Activated CD4-positive, alpha-beta memory T cell treated with anti-CD3 and anti-CD28 coated beads for 36 hours (primary cell): ENCODE measurements around the gene SLC15A3. TPM values are rescaled to one million over a fixed set of nuclear protein-coding genes. Genes with fewer than 3 reads are reported as not detected.
A peak's percentile ranks its signal among the peaks of the same experiment; 100 is the strongest.
"Not testable (repeated sequence)": the region's sequence is repeated elsewhere in the genome, so short reads cannot be mapped to it uniquely, and the experiment has no call there.

Source experiments
- CTCF ChIA-PET: fragments of 350-600 bp; sonication (Branson Sonifier 250); formaldehyde crosslinking; loops from one replicate; lab custom pipeline; 2021; ENCODE audit warnings: antibody characterized with exemption, inconsistent platforms; lab: Charles Lee
- POLR2A ChIA-PET: fragments of 350-600 bp; sonication (Branson Sonifier 250); formaldehyde crosslinking; loops from one replicate; lab custom pipeline; 2021; ENCODE audit warnings: antibody characterized with exemption; lab: Charles Lee
- DNase-seq: peaks from one replicate; pipeline ENCODE4 v3.0.0-alpha.2; 2020
- H3K27ac Mint-ChIP-seq: one replicate; pipeline ENCODE4 v1.8.0; 2021; ENCODE audit warnings: mixed read lengths
- H3K27me3 Mint-ChIP-seq: one replicate; pipeline ENCODE4 v1.8.0; 2021; ENCODE audit warnings: mixed read lengths
- H3K36me3 Mint-ChIP-seq: one replicate; pipeline ENCODE4 v1.8.0; 2021; ENCODE audit warnings: mixed read lengths
- H3K4me1 Mint-ChIP-seq: one replicate; pipeline ENCODE4 v1.8.0; 2021; ENCODE audit warnings: low read depth, mixed read lengths
- H3K4me3 Mint-ChIP-seq: one replicate; pipeline ENCODE4 v1.8.0; 2021; ENCODE audit warnings: mild to moderate bottlenecking, mixed read lengths
- H3K9me3 Mint-ChIP-seq: one replicate; pipeline ENCODE4 v1.8.0; 2021; ENCODE audit warnings: mixed read lengths
- intact Hi-C: fragments of 100-400 bp; cut with micrococcal nuclease; formaldehyde crosslinking; loops from one replicate; pipeline ENCODE4 v1.15.1; 2023
- total RNA-seq, 2 experiments: library from RNA; stranded (reverse); gene quantifications; one replicate each; pipeline ENCODE4 v1.2.3, GENCODE V29; 2021

SLC15A3 gene
- total RNA-seq, 2 experiments from 2014 or later: 1.3 to 1.8 TPM

GRCh38 chr11:60912223-60912850, 39.6 kb downstream of the SLC15A3 start:
- Mint-ChIP-seq H3K9me3 (no peaks in the 10 kb centered on the region), H3K4me1 (peaks cover 43% of the 10 kb centered on the region), H3K36me3 (peaks cover 13% of the 10 kb centered on the region), H3K27ac (peak overlapping the region; percentile 59), H3K27me3 (no peaks in the 10 kb centered on the region), H3K4me3 (peak overlapping the region; percentile 3)
- CTCF ChIA-PET: interaction anchor here (0.6 to 7.4 kb wide), 4 partner anchors 10 to 710 kb away, joined by 3 to 86 read pairs (median 3); partner anchors contain the start of gene PRPF19
- intact Hi-C loops: loop anchor here (10.0 kb wide), 1 partner anchor 422 kb away; the partner anchor contains the start of genes DDB1 and TKFC
- POLR2A ChIA-PET: interaction anchor here (0.6 kb wide), 1 partner anchor 73 kb away, joined by 3 read pairs; no protein-coding TSS in a partner anchor
- DNase-seq: peak; percentile 32

DNA sequence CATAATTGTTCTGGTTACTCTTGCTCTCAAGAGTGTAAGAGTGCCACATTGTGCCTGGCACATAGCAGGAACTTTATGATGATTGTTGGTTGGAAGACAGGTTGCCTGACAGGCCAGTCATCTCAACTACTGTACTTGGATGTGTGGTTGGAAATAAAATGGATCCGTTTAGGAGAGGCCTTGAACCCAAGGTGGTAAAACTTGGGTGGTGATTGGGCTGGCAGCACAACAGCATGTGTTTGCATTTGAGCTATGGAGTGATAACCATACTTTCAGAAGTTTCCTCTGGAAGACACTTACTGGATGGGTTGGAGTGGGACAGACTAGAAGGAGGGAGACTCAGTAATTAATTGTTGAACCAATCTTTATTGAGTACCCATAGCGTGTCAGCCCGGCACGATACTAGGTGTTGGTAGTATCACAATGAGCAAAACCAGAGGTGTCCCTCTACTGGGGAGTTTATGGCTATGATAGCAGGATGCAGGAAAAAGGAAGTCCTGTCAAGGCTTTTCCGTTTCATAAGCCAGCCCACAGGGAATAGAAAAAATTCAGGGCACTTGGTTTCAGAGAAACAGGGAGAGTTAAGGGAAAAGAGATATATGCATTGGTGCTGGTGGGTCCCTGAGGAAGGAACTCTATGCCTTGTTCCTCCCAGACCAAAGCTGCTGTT, 41.1 kb downstream of the SLC15A3 start:
- Mint-ChIP-seq H3K27me3 (no peaks in the 10 kb centered on the region), H3K4me3 (no peak overlapping the region), H3K36me3 (peaks cover 4% of the 10 kb centered on the region), H3K4me1 (peaks cover 37% of the 10 kb centered on the region), H3K27ac (peak overlapping the region; percentile 44), H3K9me3 (no peaks in the 10 kb centered on the region)
- intact Hi-C loops: loop anchor here (10.0 kb wide), 1 partner anchor 424 kb away; the partner anchor contains the start of genes DDB1 and TKFC
- DNase-seq: no peak
- ChIA-PET POLR2A (no interaction called here), CTCF (interaction anchor here (7.4 kb wide), 1 partner anchor 8 kb away, joined by 86 read pairs; the partner anchor contains the start of gene PRPF19)

- CTCF ChIA-PET: no interaction called here
- H3K4me1 Mint-ChIP-seq: peaks cover 35% of the 10 kb centered on the region
- peak overlapping the region; percentile 44 for H3K27ac Mint-ChIP-seq
- no peaks in the 10 kb centered on the region for H3K27me3 Mint-ChIP-seq
- peaks cover 2% of the 10 kb centered on the region for H3K36me3 Mint-ChIP-seq
- H3K4me3 Mint-ChIP-seq: no peak overlapping the region
- POLR2A ChIA-PET: no interaction called here
- no peak for DNase-seq
- H3K9me3 Mint-ChIP-seq: no peaks in the 10 kb centered on the region
- intact Hi-C loops: loop anchor here (10.0 kb wide), 1 partner anchor 425 kb away; the partner anchor contains the start of genes DDB1 and TKFC
These were observed 41.7 kb downstream of the SLC15A3 start for GRCh38 chr11:60910281-60910687.

DNA sequence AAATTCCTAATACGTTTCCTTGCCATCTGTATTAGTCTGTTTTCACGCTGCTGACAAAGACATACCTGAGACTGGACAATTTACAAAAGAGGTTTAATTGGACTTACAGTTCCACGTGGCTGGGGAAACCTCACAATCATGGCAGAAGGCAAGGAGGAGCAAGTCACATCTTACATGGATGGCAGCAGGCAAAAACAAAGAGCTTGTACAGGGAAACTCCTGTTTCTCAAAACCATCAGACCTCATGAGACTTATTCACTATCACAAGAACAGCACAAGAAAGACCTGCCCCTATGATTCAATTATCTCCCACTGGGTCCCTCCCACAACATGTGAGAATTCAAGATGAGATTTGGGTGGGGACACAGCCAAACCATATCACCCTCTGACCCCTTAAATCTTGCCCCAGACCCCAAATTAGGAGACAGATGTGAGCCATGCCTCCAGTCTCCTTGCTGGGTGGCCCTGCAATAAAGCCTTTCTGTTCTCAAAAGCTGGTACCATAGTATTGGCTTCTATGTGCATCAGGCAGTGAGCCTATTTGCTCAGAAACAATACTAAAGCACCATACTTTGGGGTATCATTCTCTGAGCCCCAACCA, 42.2 kb downstream of the SLC15A3 start:
- H3K27ac Mint-ChIP-seq, H3K36me3 Mint-ChIP-seq, POLR2A ChIA-PET, DNase-seq, H3K27me3 Mint-ChIP-seq, H3K4me3 Mint-ChIP-seq, H3K9me3 Mint-ChIP-seq: not testable (repeated sequence)
- intact Hi-C loops: loop anchor here (5.0 to 10.0 kb wide), 2 partner anchors 425 to 523 kb away; partner anchors contain the start of genes DDB1, SDHAF2 and TKFC
- CTCF ChIA-PET: interaction anchor here (1.1 kb wide), 1 partner anchor 60 kb away, joined by 3 read pairs; no protein-coding TSS in a partner anchor
- H3K4me1 Mint-ChIP-seq: peaks cover 39% of the 10 kb centered on the region

- intact Hi-C loops: loop anchor here (5.0 kb wide), 1 partner anchor 523 kb away; the partner anchor contains the start of gene SDHAF2
- ChIA-PET CTCF (interaction anchor here (1.1 kb wide), 1 partner anchor 61 kb away, joined by 3 read pairs; no protein-coding TSS in a partner anchor), POLR2A (no interaction called here)
- H3K27ac Mint-ChIP-seq: no peak overlapping the region
- DNase-seq: no peak
- peaks cover 48% of the 10 kb centered on the region for H3K4me1 Mint-ChIP-seq
- H3K36me3 Mint-ChIP-seq: peaks cover 8% of the 10 kb centered on the region
- no peaks in the 10 kb centered on the region for H3K27me3 Mint-ChIP-seq
- no peaks in the 10 kb centered on the region for H3K9me3 Mint-ChIP-seq
- H3K4me3 Mint-ChIP-seq: no peak overlapping the region
These were observed 43.2 kb downstream of the SLC15A3 start for GRCh38 chr11:60908803-60909202.

- intact Hi-C loops: loop anchor here (1.0 to 5.0 kb wide), 4 partner anchors 8 to 526 kb away; partner anchors contain the start of genes SDHAF2, TMEM109 and VPS37C
- CTCF ChIA-PET: interaction anchor here (1.0 to 11.1 kb wide), 4 partner anchors 8 to 223 kb away, joined by 3 to 117 read pairs (median 46); partner anchors contain the start of gene TMEM109
- POLR2A ChIA-PET: interaction anchor here (1.1 to 3.5 kb wide), 6 partner anchors 9 to 185 kb away, joined by 3 to 26 read pairs (median 3); partner anchors contain the start of gene TMEM109
These were observed 45.6 kb downstream of the SLC15A3 start, which contains the start of gene PRPF19 for GRCh38 chr11:60906132-60906972. TSS of gene PRPF19 (minus strand) at chr11:60906585. CDS start at chr11:60906382, 203 bp downstream.

GRCh38 chr11:60905551-60906113, 46.3 kb downstream of the SLC15A3 start:
- Mint-ChIP-seq H3K36me3 (peaks cover 24% of the 10 kb centered on the region), H3K27ac (peak overlapping the region; percentile 94), H3K9me3 (no peaks in the 10 kb centered on the region), H3K4me1 (peaks cover 32% of the 10 kb centered on the region), H3K4me3 (peak overlapping the region; percentile 90), H3K27me3 (no peaks in the 10 kb centered on the region)
- ChIA-PET POLR2A (interaction anchor here (0.9 to 3.5 kb wide), 6 partner anchors 9 to 186 kb away, joined by 3 to 26 read pairs (median 4); partner anchors contain the start of genes CCDC86 and TMEM109), CTCF (interaction anchor here (1.0 to 11.1 kb wide), 5 partner anchors 9 to 282 kb away, joined by 3 to 117 read pairs (median 6); partner anchors contain the start of gene TMEM109)
- DNase-seq: peak; percentile 31
- intact Hi-C loops: loop anchor here (1.0 to 5.0 kb wide), 4 partner anchors 9 to 527 kb away; partner anchors contain the start of genes SDHAF2, TMEM109 and VPS37C

More at GRCh38 chr11:60906132-60906972, 45.6 kb downstream of the SLC15A3 start, which contains the start of gene PRPF19:
- H3K9me3 Mint-ChIP-seq: no peaks in the 10 kb centered on the region
- H3K27ac Mint-ChIP-seq: peak within 1 kb of the TSS; percentile 94
- DNase-seq: peak; percentile 100
- no peaks in the 10 kb centered on the region for H3K27me3 Mint-ChIP-seq
- H3K36me3 Mint-ChIP-seq: peaks cover 18% of the 10 kb centered on the region
- H3K4me1 Mint-ChIP-seq: peaks cover 36% of the 10 kb centered on the region
- H3K4me3 Mint-ChIP-seq: peak within 1 kb of the TSS; percentile 90

DNA sequence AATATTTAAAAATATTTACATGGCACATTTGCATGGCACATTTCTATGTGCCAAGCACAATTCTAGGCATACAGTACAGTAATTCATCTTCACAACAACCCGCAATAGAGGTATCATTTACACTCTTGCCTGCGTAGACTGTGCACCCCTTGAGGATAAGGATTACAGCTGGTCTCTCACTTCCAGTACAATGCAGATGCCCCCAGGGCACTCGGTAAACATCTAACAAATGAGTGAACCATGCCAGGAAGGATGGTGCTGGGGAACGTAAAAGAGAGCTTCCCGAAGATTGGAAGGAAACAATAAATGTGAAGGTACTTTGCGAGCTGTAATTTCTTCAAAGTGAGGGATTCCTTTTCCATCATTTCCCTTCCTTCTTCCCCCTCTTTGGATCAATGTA, 46.9 kb downstream of the SLC15A3 start:
- peaks cover 30% of the 10 kb centered on the region for H3K4me1 Mint-ChIP-seq
- no peak for DNase-seq
- peaks cover 29% of the 10 kb centered on the region for H3K36me3 Mint-ChIP-seq
- no peaks in the 10 kb centered on the region for H3K9me3 Mint-ChIP-seq
- intact Hi-C loops: loop anchor here (5.0 kb wide), 1 partner anchor 527 kb away; the partner anchor contains the start of gene SDHAF2
- peak overlapping the region; percentile 90 for H3K4me3 Mint-ChIP-seq
- no peaks in the 10 kb centered on the region for H3K27me3 Mint-ChIP-seq
- peak overlapping the region; percentile 94 for H3K27ac Mint-ChIP-seq
- CTCF ChIA-PET: interaction anchor here (1.0 to 11.1 kb wide), 5 partner anchors 9 to 283 kb away, joined by 3 to 117 read pairs (median 6); partner anchors contain the start of gene TMEM109
- POLR2A ChIA-PET: interaction anchor here (0.9 to 3.5 kb wide), 5 partner anchors 10 to 187 kb away, joined by 3 to 26 read pairs (median 4); partner anchors contain the start of genes CCDC86 and TMEM109

GRCh38 chr11:60902625-60903024, 49.4 kb downstream of the SLC15A3 start:
- CTCF ChIA-PET: interaction anchor here (1.0 to 11.1 kb wide), 3 partner anchors 12 to 82 kb away, joined by 3 to 117 read pairs (median 86); partner anchors contain the start of gene TMEM109
- peaks cover 47% of the 10 kb centered on the region for H3K36me3 Mint-ChIP-seq
- no peak overlapping the region for H3K27ac Mint-ChIP-seq
- H3K27me3 Mint-ChIP-seq: no peaks in the 10 kb centered on the region
- intact Hi-C loops: no loop called here
- H3K4me1 Mint-ChIP-seq: peaks cover 30% of the 10 kb centered on the region
- H3K4me3 Mint-ChIP-seq: no peak overlapping the region
- POLR2A ChIA-PET: interaction anchor here (1.1 kb wide), 2 partner anchors 12 to 65 kb away, joined by 3 read pairs; no protein-coding TSS in a partner anchor
- H3K9me3 Mint-ChIP-seq: no peaks in the 10 kb centered on the region
- DNase-seq: no peak
